Measurements from ENCODE around the gene BLVRB. TPM values are rescaled to one million over a fixed set of nuclear protein-coding genes. Genes with fewer than 3 reads are reported as not detected.

Gene BLVRB
- total and polyA plus RNA-seq, 9 donors: 16.8 to 135 (median 75.5) TPM

DNA sequence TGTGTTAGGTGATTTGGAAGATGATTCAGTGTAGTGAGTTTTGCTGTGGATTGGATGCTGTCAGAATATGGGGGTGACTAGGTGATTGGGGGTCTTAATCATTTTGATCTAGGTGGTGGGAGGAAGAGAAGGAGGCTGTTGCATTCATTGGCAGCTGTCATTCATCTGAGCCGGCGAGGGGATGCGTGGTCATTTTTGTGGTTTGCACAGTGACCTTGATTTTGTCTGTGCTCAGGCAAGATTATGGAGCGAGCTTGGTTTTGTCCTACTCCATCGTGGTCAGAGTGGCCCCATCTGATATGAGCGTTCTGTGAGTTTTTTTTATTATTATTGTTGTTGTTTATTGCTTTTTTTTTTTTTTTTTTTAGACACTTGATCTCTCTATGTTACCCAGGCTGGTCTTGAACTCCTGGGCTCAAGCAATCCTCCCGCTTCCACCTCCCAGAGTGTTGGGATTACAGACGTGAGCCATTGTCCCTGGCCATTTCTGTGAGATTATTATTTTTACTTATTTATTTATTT is 43.3 kb upstream of the BLVRB start:
- H3K27me3 ChIP-seq: no peaks in the 10 kb centered on the region
- H3K9me3 ChIP-seq: no peaks in the 10 kb centered on the region
- intact Hi-C loops (cut with DNase I): no loop called here
- TF ChIP-seq, protein P1, sequence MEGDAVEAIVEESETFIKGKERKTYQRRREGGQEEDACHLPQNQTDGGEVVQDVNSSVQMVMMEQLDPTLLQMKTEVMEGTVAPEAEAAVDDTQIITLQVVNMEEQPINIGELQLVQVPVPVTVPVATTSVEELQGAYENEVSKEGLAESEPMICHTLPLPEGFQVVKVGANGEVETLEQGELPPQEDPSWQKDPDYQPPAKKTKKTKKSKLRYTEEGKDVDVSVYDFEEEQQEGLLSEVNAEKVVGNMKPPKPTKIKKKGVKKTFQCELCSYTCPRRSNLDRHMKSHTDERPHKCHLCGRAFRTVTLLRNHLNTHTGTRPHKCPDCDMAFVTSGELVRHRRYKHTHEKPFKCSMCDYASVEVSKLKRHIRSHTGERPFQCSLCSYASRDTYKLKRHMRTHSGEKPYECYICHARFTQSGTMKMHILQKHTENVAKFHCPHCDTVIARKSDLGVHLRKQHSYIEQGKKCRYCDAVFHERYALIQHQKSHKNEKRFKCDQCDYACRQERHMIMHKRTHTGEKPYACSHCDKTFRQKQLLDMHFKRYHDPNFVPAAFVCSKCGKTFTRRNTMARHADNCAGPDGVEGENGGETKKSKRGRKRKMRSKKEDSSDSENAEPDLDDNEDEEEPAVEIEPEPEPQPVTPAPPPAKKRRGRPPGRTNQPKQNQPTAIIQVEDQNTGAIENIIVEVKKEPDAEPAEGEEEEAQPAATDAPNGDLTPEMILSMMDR (IDR thresholded peaks at IDR 0.05): no peak
- TF ChIP-seq POLR2A (IDR thresholded peaks at IDR 0.05): no peak
- H3K27ac ChIP-seq: no peak overlapping the region
- 79 to 88% (median 81%) methylated on average over 8 of the region's 8 CpGs for whole genome bisulfite sequencing, 3 donors
- no peaks in the 10 kb centered on the region for H3K36me3 ChIP-seq
- peaks cover 6% of the 10 kb centered on the region for H3K4me1 ChIP-seq (ENCODE audit: insufficient read depth)
- H3K4me3 ChIP-seq: no peak overlapping the region
- no peak for DNase-seq

DNA sequence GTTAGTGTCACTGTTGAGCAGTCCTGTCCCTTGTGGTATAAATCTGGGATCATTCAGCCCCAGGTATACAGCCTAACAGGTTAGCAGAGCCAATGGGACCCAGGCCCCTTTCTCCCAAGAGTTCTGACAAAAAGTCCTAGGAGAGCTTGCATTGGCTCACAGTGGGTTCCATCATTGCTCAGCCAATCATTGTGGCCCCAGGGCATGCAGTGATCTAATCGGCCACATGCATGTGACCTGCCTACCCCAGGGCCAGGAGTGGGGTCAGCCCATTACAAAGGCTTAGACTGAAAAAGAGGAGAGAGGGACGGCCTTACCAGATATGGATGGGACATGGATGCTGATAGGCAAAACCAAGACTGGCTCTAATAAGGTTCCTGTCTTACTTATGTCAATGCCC is 42.3 kb upstream of the BLVRB start:
- Histone ChIP-seq H3K4me3 (no peak overlapping the region), H3K36me3 (no peaks in the 10 kb centered on the region), H3K27me3 (no peaks in the 10 kb centered on the region), H3K9me3 (no peaks in the 10 kb centered on the region), H3K4me1 (ENCODE audit: insufficient read depth) (peaks cover 3% of the 10 kb centered on the region), H3K27ac (no peak overlapping the region)
- intact Hi-C loops (cut with DNase I): no loop called here
- no peak for TF ChIP-seq POLR2A (IDR thresholded peaks at IDR 0.05)
- no peak for TF ChIP-seq EP300 (IDR thresholded peaks at IDR 0.05)
- TF ChIP-seq, protein P1 (IDR thresholded peaks at IDR 0.05): no peak
- no peak for DNase-seq
- 44 to 71% (median 64%) methylated on average over 2 of the region's 2 CpGs for WGBS, 3 donors

DNA sequence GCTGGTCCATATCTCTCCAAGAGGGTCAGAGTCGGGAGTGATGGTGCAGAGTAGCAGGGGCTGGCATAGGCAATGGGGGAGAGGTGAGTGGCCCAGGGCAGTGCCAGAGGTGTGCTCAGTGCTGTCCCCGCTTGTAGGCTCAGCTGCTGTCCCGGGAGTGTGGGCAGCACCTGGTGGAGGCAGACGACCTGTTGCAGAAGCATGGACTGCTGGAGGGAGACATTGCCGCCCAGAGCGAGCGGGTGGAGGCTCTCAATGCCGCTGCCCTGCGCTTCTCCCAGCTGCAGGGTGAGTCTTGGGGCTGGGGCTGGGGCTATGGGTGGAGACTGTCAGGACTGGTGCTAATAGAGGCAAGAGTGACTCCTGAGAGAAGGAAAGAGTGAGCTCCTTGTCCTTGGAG is 40.6 kb upstream of the BLVRB start:
- TF ChIP-seq EP300 (IDR thresholded peaks at IDR 0.05) (no peak), POLR2A (IDR thresholded peaks at IDR 0.05) (no peak)
- TF ChIP-seq, protein P1 (IDR thresholded peaks at IDR 0.05): no peak
- Histone ChIP-seq H3K4me3 (no peak overlapping the region), H3K9me3 (no peaks in the 10 kb centered on the region), H3K27ac (no peak overlapping the region), H3K27me3 (no peaks in the 10 kb centered on the region), H3K36me3 (no peaks in the 10 kb centered on the region), H3K4me1 (ENCODE audit: insufficient read depth) (no peaks in the 10 kb centered on the region)
- intact Hi-C loops (cut with DNase I): no loop called here
- no peak for DNase-seq
- WGBS, 3 donors: 75 to 87% (median 78%) methylated on average over 9 of the region's 9 CpGs

DNA sequence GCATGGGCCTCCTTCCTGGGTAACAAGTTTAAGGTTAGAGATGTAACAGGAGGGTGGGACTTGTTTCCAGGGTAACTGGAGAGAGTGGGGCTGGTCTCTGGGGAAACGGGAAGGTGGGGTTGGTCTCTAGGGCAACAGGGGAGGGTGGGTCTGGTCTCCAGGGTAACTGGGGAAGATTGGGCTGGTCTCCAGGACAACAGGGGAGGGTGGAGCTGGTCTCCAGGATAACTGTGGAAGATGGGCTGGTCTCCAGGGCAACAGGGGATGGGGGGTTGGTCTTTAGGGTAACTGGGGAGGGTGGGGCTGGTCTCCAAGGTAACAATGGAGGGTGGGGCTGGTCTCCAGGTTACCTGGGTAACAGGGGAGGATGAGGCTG is 37.8 kb upstream of the BLVRB start:
- Histone ChIP-seq H3K27me3 (no peaks in the 10 kb centered on the region), H3K4me1 (ENCODE audit: insufficient read depth) (no peaks in the 10 kb centered on the region), H3K9me3 (no peaks in the 10 kb centered on the region), H3K4me3 (no peak overlapping the region), H3K36me3 (no peaks in the 10 kb centered on the region), H3K27ac (no peak overlapping the region)
- no peak for DNase-seq
- intact Hi-C loops (cut with DNase I): no loop called here
- 53 to 62% (median 58%) methylated on average over 1 of the region's 1 CpG for WGBS, 3 donors
- TF ChIP-seq, protein P1 (IDR thresholded peaks at IDR 0.05): no peak
- TF ChIP-seq EP300 (IDR thresholded peaks at IDR 0.05): no peak
- no peak for TF ChIP-seq POLR2A (IDR thresholded peaks at IDR 0.05)
